Measurements from ENCODE around the gene CLSTN1. TPM values are rescaled to one million over a fixed set of nuclear protein-coding genes. Genes with fewer than 3 reads are reported as not detected.

Gene CLSTN1
- total RNA-seq, 1 experiment from 2014 or later, result 100 TPM

DNA sequence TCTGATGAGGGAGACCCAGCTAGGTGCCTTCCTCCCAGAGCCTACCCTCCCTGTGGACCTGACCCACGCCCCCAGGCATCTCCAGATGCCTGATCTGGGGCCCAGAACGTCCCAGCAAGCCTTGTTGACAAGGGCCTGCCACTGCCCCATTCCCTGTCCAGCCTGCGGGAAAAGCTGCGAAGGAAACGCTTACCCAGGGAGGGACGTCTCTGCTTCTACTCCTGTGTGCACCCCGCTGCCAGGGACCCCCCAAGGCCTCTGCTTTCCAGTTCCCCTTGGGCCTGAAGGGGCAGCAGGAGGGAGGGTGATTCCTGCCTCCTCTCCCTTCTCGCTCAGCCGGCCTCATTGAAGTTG lies 11.6 kb upstream of the CLSTN1 start:
- Histone ChIP-seq H4K5ac (ENCODE audit: insufficient read length, low read depth, low read length) (no peak overlapping the region), H3K9me3 (ENCODE audit: control insufficient read depth, low read depth, low read length) (no peaks in the 10 kb centered on the region), H2AFZ (ENCODE audit: low read length) (no peak overlapping the region), H2BK20ac (ENCODE audit: low read depth, low read length, poor library complexity, severe bottlenecking) (no peak overlapping the region), H3K4me2 (ENCODE audit: insufficient read depth, insufficient read length, low read length) (peak overlapping the region; percentile 3), H3K18ac (ENCODE audit: insufficient read length, low read depth, low read length) (no peak overlapping the region), H4K91ac (ENCODE audit: insufficient read length, low read depth, low read length) (no peak overlapping the region), H4K8ac (replicated peaks; ENCODE audit: insufficient read length, low read depth, low read length) (no peak overlapping the region), H3K4ac (ENCODE audit: low read depth, low read length) (no peak overlapping the region), H3K23me2 (ENCODE audit: insufficient read length, low read depth, low read length, poor library complexity, severe bottlenecking) (no peaks in the 10 kb centered on the region), H3K27me3 (ENCODE audit: insufficient read depth, low read length) (no peaks in the 10 kb centered on the region), H2BK15ac (ENCODE audit: low read depth, low read length) (no peak overlapping the region), H3K27ac (ENCODE audit: insufficient read length, low read depth, low read length) (no peak overlapping the region), H4K20me1 (ENCODE audit: control insufficient read depth, insufficient read depth, insufficient read length) (no peaks in the 10 kb centered on the region), H3T11ph (ENCODE audit: low read length) (no peak overlapping the region), H3K14ac (ENCODE audit: insufficient read depth, low read length) (no peak overlapping the region), H3K79me1 (ENCODE audit: insufficient read depth, low read depth, low read length, poor library complexity, severe bottlenecking) (no peaks in the 10 kb centered on the region), H3K79me2 (ENCODE audit: insufficient read depth, low read length) (no peaks in the 10 kb centered on the region), H3K9ac (ENCODE audit: extremely low read depth, insufficient read length, low read length) (no peak overlapping the region), H2BK12ac (ENCODE audit: insufficient read length, low read depth, low read length) (no peak overlapping the region), H2BK5ac (ENCODE audit: insufficient read length, low read length) (no peak overlapping the region), H2AK5ac (ENCODE audit: insufficient read length, low read length) (no peak overlapping the region), H3K56ac (ENCODE audit: insufficient read length, low read depth, low read length) (no peak overlapping the region), H2BK120ac (ENCODE audit: low read depth, low read length, poor library complexity, severe bottlenecking) (no peak overlapping the region), H3K23ac (ENCODE audit: insufficient read length, low read depth, low read length) (no peak overlapping the region), H3K4me1 (ENCODE audit: insufficient read depth, low read length) (no peaks in the 10 kb centered on the region; the same call in 1 of the 2 replicates)
- DNase-seq, result peak; percentile 43
- H3K4me1 Mint-ChIP-seq, result peaks cover 10 to 17% of the 10 kb centered on the region in 2 experiments
- H3K27me3 Mint-ChIP-seq (ENCODE audit: low read depth), result peaks cover 5% of the 10 kb centered on the region
- TF ChIP-seq, protein P1, sequence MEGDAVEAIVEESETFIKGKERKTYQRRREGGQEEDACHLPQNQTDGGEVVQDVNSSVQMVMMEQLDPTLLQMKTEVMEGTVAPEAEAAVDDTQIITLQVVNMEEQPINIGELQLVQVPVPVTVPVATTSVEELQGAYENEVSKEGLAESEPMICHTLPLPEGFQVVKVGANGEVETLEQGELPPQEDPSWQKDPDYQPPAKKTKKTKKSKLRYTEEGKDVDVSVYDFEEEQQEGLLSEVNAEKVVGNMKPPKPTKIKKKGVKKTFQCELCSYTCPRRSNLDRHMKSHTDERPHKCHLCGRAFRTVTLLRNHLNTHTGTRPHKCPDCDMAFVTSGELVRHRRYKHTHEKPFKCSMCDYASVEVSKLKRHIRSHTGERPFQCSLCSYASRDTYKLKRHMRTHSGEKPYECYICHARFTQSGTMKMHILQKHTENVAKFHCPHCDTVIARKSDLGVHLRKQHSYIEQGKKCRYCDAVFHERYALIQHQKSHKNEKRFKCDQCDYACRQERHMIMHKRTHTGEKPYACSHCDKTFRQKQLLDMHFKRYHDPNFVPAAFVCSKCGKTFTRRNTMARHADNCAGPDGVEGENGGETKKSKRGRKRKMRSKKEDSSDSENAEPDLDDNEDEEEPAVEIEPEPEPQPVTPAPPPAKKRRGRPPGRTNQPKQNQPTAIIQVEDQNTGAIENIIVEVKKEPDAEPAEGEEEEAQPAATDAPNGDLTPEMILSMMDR (conservative IDR thresholded peaks at IDR 0.05), result no peak
- peak overlapping the region in 1 of 2 experiments; percentile 63; a peak in 3 of 5 replicates for H3K4me3 Mint-ChIP-seq
- H3K9me3 Mint-ChIP-seq, result no peaks in the 10 kb centered on the region; a peak in 1 of 5 replicates
- H3K36me3 Mint-ChIP-seq (ENCODE audit: insufficient read depth in 1 of 3, low read depth in 3 of 3), result no peaks in the 10 kb centered on the region
- WGBS (ENCODE audit: extremely low coverage, insufficient read length, low lambda C conversion rate), result no CpG with 5 or more reads among the region's 9 CpGs
- H3K27ac Mint-ChIP-seq, result peak overlapping the region in 2 of 3 experiments; percentile 56 to 78; a peak in 3 of 7 replicates
